Activated CD8-positive, alpha-beta T cell treated with anti-CD3 and anti-CD28 coated beads for 36 hours (primary cell): ENCODE results near the gene TBCCD1. TPM values are rescaled to one million over a fixed set of nuclear protein-coding genes. Genes with fewer than 3 reads are reported as not detected.
"Not testable (repeated sequence)": the region's sequence is repeated elsewhere in the genome, so short reads cannot be mapped to it uniquely, and the experiment has no call there.

Source experiments
- ATAC-seq: fragments of 200-7000 bp; cut with Tn5 transposase; one replicate; pipeline ENCODE4 v1.10.0; 2021; ENCODE audit warnings: mild to moderate bottlenecking, moderate library complexity
- CTCF ChIA-PET: fragments of 350-600 bp; sonication (Branson Sonifier 250); formaldehyde crosslinking; loops from one replicate; lab custom pipeline; 2021; ENCODE audit warnings: antibody characterized with exemption; lab: Charles Lee
- POLR2A ChIA-PET: fragments of 350-600 bp; sonication (Branson Sonifier 250); formaldehyde crosslinking; loops from one replicate; lab custom pipeline; 2021; ENCODE audit warnings: antibody characterized with exemption; lab: Charles Lee
- DNase-seq: peaks from one replicate; pipeline ENCODE4 v3.0.0-alpha.2; 2020
- H3K27ac Mint-ChIP-seq: one replicate; pipeline ENCODE4 v1.8.0; 2021; ENCODE audit warnings: mild to moderate bottlenecking, mixed read lengths
- H3K27me3 Mint-ChIP-seq: one replicate; pipeline ENCODE4 v1.8.0; 2021; ENCODE audit warnings: mixed read lengths
- H3K36me3 Mint-ChIP-seq: one replicate; pipeline ENCODE4 v1.8.0; 2021; ENCODE audit warnings: low read depth, mixed read lengths
- H3K4me1 Mint-ChIP-seq: one replicate; pipeline ENCODE4 v1.8.0; 2021; ENCODE audit warnings: low read depth, mixed read lengths
- H3K4me3 Mint-ChIP-seq: one replicate; pipeline ENCODE4 v1.8.0; 2021; ENCODE audit warnings: mild to moderate bottlenecking, moderate library complexity, mixed read lengths
- H3K9me3 Mint-ChIP-seq: one replicate; pipeline ENCODE4 v1.8.0; 2021; ENCODE audit warnings: mixed read lengths
- intact Hi-C: fragments of 100-400 bp; cut with micrococcal nuclease; formaldehyde crosslinking; loops from one replicate; pipeline ENCODE4 v1.10.0; 2022
- total RNA-seq, 2 experiments: library from RNA; stranded (reverse); gene quantifications; one replicate each; pipeline ENCODE4 v1.2.3, GENCODE V29; 2021
- TF ChIP-seq, protein P1 (sequence below): fragments of 200-600 bp; IDR thresholded peaks from one replicate; pipeline ENCODE4 v1.8.0; 2022; ENCODE audit warnings: antibody characterized with exemption, mild to moderate bottlenecking

The TBCCD1 gene
- total RNA-seq, 2 experiments from 2014 or later = 9.8 to 10.8 TPM

GRCh38 chr3:186569779-186570095 lies 2.6 kb upstream of the TBCCD1 start:
- no peak for DNase-seq
- TF ChIP-seq, protein P1, sequence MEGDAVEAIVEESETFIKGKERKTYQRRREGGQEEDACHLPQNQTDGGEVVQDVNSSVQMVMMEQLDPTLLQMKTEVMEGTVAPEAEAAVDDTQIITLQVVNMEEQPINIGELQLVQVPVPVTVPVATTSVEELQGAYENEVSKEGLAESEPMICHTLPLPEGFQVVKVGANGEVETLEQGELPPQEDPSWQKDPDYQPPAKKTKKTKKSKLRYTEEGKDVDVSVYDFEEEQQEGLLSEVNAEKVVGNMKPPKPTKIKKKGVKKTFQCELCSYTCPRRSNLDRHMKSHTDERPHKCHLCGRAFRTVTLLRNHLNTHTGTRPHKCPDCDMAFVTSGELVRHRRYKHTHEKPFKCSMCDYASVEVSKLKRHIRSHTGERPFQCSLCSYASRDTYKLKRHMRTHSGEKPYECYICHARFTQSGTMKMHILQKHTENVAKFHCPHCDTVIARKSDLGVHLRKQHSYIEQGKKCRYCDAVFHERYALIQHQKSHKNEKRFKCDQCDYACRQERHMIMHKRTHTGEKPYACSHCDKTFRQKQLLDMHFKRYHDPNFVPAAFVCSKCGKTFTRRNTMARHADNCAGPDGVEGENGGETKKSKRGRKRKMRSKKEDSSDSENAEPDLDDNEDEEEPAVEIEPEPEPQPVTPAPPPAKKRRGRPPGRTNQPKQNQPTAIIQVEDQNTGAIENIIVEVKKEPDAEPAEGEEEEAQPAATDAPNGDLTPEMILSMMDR = no peak
- intact Hi-C loops = no loop called here
- peak overlapping the region; percentile 93 for H3K4me3 Mint-ChIP-seq
- H3K9me3 Mint-ChIP-seq = no peaks in the 10 kb centered on the region
- peaks cover 14% of the 10 kb centered on the region for H3K36me3 Mint-ChIP-seq
- ATAC-seq = no peak
- H3K27ac Mint-ChIP-seq = peak overlapping the region; percentile 95
- H3K27me3 Mint-ChIP-seq = no peaks in the 10 kb centered on the region
- H3K4me1 Mint-ChIP-seq = peaks cover 53% of the 10 kb centered on the region
- POLR2A ChIA-PET = interaction anchor here (0.7 to 9.8 kb wide), 11 partner anchors 14 to 633 kb away, joined by 3 to 103 read pairs (median 5); partner anchors contain the start of genes EIF4A2 and TRA2B
- CTCF ChIA-PET = interaction anchor here (0.8 to 10.4 kb wide), 8 partner anchors 9 to 626 kb away, joined by 3 to 113 read pairs (median 4); partner anchors contain the start of genes AHSG, EIF4A2 and ETV5

DNA sequence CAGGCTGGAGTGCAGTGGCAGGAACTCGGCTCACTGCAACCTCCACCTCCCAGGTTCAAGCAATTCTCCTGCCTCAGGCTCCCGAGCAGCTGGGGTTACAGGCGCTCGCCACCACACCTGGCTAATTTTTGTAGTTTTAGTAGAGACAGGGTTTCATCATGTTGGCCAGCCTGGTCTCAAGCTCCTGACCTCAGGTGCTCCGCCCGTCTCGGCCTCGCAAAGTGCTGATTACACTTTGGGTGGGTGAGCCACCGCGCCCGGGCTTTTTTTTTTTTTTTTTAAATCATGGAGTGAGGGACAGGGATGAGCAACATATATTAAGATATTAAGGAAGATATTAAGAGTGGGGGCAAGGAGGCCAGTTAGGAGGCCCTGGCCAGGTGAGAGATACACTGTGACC lies 2.2 kb upstream of the TBCCD1 start:
- H3K27me3 Mint-ChIP-seq, H3K9me3 Mint-ChIP-seq, DNase-seq, ATAC-seq, intact Hi-C loops: not testable (repeated sequence)
- ChIA-PET CTCF (interaction anchor here (0.9 to 10.4 kb wide), 4 partner anchors 29 to 460 kb away, joined by 3 to 113 read pairs (median 7); partner anchors contain the start of genes AHSG, EIF4A2 and ETV5), POLR2A (interaction anchor here (0.7 to 9.8 kb wide), 7 partner anchors 15 to 632 kb away, joined by 3 to 103 read pairs (median 8); partner anchors contain the start of genes EIF4A2 and TRA2B)
- peaks cover 13% of the 10 kb centered on the region for H3K36me3 Mint-ChIP-seq
- H3K4me3 Mint-ChIP-seq = peak overlapping the region; percentile 93
- H3K4me1 Mint-ChIP-seq = peaks cover 53% of the 10 kb centered on the region
- H3K27ac Mint-ChIP-seq = peak overlapping the region; percentile 95

- H3K9me3 Mint-ChIP-seq = no peaks in the 10 kb centered on the region
- peaks cover 16% of the 10 kb centered on the region for H3K36me3 Mint-ChIP-seq
- ATAC-seq (no peak), DNase-seq (no peak)
- no peaks in the 10 kb centered on the region for H3K27me3 Mint-ChIP-seq
- peak overlapping the region; percentile 93 for H3K4me3 Mint-ChIP-seq
- intact Hi-C loops = no loop called here
- TF ChIP-seq, protein P1 = no peak
- peaks cover 52% of the 10 kb centered on the region for H3K4me1 Mint-ChIP-seq
- ChIA-PET POLR2A (interaction anchor here (0.7 to 9.8 kb wide), 6 partner anchors 10 to 414 kb away, joined by 3 to 103 read pairs (median 4); partner anchors contain the start of gene EIF4A2), CTCF (interaction anchor here (0.7 to 10.4 kb wide), 5 partner anchors 11 to 623 kb away, joined by 3 to 113 read pairs (median 5); partner anchors contain the start of gene AHSG)
- H3K27ac Mint-ChIP-seq = peak overlapping the region; percentile 85
Measured at GRCh38 chr3:186566772-186567071, 417 bp downstream of the TBCCD1 start.

DNA sequence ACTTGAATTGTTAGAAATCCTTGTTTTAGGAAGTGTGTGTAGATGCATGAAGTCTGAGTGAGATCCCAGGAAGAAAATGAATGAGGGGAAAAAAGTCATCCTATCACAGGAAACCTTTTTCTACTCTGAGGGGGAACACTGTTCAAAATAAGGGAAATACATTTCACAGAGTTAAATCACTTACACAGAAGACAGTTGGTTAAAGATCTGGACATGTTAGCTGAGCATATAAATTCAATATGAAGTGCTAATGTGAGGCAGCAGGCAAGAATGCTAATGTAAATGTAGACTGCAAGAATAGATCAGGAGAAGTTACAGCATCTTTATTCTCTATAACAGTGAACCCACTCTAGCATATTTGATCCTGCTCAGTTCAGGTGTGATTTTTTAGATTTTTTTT lies 2.6 kb downstream of the TBCCD1 start:
- no peak overlapping the region for H3K4me3 Mint-ChIP-seq
- TF ChIP-seq, protein P1 = no peak
- ATAC-seq (no peak), DNase-seq (no peak)
- H3K27me3 Mint-ChIP-seq = no peaks in the 10 kb centered on the region
- H3K27ac Mint-ChIP-seq = no peak overlapping the region
- intact Hi-C loops = no loop called here
- ChIA-PET POLR2A (interaction anchor here (9.8 kb wide), 1 partner anchor 220 kb away, joined by 103 read pairs; the partner anchor contains the start of gene EIF4A2), CTCF (interaction anchor here (2.6 to 10.4 kb wide), 2 partner anchors 24 to 51 kb away, joined by 16 to 113 read pairs; partner anchors contain the start of gene AHSG)
- H3K36me3 Mint-ChIP-seq = peaks cover 24% of the 10 kb centered on the region
- no peaks in the 10 kb centered on the region for H3K9me3 Mint-ChIP-seq
- H3K4me1 Mint-ChIP-seq = peaks cover 56% of the 10 kb centered on the region

DNA sequence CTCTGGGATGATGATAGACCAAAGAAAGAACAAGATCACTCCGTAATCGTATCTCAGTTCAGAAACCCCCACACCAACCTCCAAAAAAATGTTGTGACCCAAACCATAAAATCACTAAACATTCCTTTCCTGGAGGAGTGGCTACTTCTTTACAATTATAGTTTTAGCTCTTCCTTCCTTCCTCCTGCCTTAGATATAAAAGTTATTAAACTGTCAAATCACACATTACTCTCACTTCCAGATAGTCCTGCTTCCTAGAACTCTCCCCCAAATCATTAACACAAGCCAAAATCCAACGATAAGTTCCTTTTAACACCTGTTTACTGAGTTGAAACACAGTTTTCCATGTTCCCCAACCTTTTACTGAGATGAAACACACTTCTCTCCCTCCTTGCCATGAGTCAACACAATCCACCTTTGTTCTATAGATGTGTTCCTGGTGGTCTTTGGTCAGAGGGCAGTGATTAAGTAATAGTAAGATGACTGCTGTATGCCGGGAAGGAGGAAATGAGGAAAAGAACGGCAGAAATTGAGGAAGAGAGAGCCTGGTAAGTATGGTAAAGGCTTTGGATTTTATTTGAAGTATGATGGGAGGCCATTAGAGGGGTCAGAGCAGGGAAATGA lies 14.6 kb downstream of the TBCCD1 start:
- Mint-ChIP-seq H3K36me3 (peaks cover 37% of the 10 kb centered on the region), H3K27me3 (no peaks in the 10 kb centered on the region)
- DNase-seq = no peak

More for the DNA sequence above, 14.6 kb downstream of the TBCCD1 start:
- Mint-ChIP-seq H3K27ac (peak overlapping the region; percentile 7), H3K9me3 (no peaks in the 10 kb centered on the region), H3K4me1 (no peaks in the 10 kb centered on the region), H3K4me3 (no peak overlapping the region)
- intact Hi-C loops = no loop called here
- ChIA-PET CTCF (interaction anchor here (1.4 to 4.8 kb wide), 2 partner anchors 12 to 65 kb away, joined by 3 to 34 read pairs; no protein-coding TSS in a partner anchor), POLR2A (interaction anchor here (1.1 kb wide), 1 partner anchor 12 kb away, joined by 10 read pairs; no protein-coding TSS in a partner anchor)
- TF ChIP-seq, protein P1 = no peak
- ATAC-seq = no peak
